Esophagus squamous epithelium (tissue), 5 donors: ENCODE data around the gene CHST11. TPM values are rescaled to one million over a fixed set of nuclear protein-coding genes. Genes with fewer than 3 reads are reported as not detected.

Experiments used
- DNase-seq: peaks from one replicate; lab custom pipeline; 2025; lab: John Stamatoyannopoulos, UW
- H3K27ac ChIP-seq, 4 donors: fragments of 200-600 bp; sonication (generic); one replicate each; pipeline ENCODE4 v1.5.1; 2016 to 2019; ENCODE audit warnings: mild to moderate bottlenecking in 1 of 4
- H3K27me3 ChIP-seq, 4 donors: fragments of 200-600 bp; sonication (generic); 1 replicate in 3 of 4; 2 replicates in 1 of 4; pipeline versions ENCODE4 v1.5.1 to v1.6.0; 2017 to 2021; ENCODE audit warnings: antibody characterized with exemption in 1 of 4
- H3K36me3 ChIP-seq, 3 donors: fragments of 200-600 bp; sonication (generic); one replicate each; pipeline ENCODE4 v1.5.1; 2016 to 2019
- H3K4me1 ChIP-seq, 3 donors: fragments of 200-600 bp; sonication (generic); one replicate each; pipeline ENCODE4 v1.5.1; 2017 to 2019
- H3K4me3 ChIP-seq, 4 donors: fragments of 200-600 bp; sonication (generic); 1 replicate in 3 of 4; 2 replicates in 1 of 4; pipeline ENCODE4 v1.5.1; 2016 to 2019; ENCODE audit warnings: mild to moderate bottlenecking in 2 of 4, moderate library complexity in 1 of 4
- H3K9me3 ChIP-seq, 3 donors: fragments of 200-600 bp; sonication (generic); one replicate each; pipeline ENCODE4 v1.5.1; 2016 to 2019
- POLR2A ChIP-seq, 4 donors: fragments of 450-650 bp; IDR thresholded peaks; one replicate each; pipeline ENCODE4 v1.6.1; 2017; ENCODE audit warnings: antibody characterized with exemption in 4 of 4, mild to moderate bottlenecking in 4 of 4, moderate library complexity in 3 of 4
- WGBS, 2 donors: methylation state at CpG; one replicate each; pipeline ENCODE4 v1.1.5; 2018; 5-methylcytosine and 5-hydroxymethylcytosine counted together
- intact Hi-C: fragments of 100-400 bp; cut with DNase I; formaldehyde crosslinking; loops from one replicate; pipeline ENCODE4 v1.15.0; 2022
- total RNA-seq, 4 donors: library from RNA; depleted of rRNA; stranded (reverse); fragments of >200 nt; gene quantifications; one replicate each; pipeline ENCODE4 v1.1.0, GENCODE V29; 2016
- TF ChIP-seq, protein P1 (sequence below), 6 experiments: fragments of 450-650 bp in 4 of 6; fragments of 200-600 bp in 2 of 6; sonication (generic) in 2 of 6; IDR thresholded peaks; one replicate each; pipeline ENCODE4 v1.5.1; 2016 to 2019; ENCODE audit warnings: antibody characterized with exemption in 6 of 6, mild to moderate bottlenecking in 4 of 6, moderate library complexity in 4 of 6
- donor health status: DM: yes; HTN: yes; CAD: no.

CHST11 gene
- total RNA-seq, 4 donors from 2014 or later = 6.3 to 12.6 (median 10.3) TPM

DNA sequence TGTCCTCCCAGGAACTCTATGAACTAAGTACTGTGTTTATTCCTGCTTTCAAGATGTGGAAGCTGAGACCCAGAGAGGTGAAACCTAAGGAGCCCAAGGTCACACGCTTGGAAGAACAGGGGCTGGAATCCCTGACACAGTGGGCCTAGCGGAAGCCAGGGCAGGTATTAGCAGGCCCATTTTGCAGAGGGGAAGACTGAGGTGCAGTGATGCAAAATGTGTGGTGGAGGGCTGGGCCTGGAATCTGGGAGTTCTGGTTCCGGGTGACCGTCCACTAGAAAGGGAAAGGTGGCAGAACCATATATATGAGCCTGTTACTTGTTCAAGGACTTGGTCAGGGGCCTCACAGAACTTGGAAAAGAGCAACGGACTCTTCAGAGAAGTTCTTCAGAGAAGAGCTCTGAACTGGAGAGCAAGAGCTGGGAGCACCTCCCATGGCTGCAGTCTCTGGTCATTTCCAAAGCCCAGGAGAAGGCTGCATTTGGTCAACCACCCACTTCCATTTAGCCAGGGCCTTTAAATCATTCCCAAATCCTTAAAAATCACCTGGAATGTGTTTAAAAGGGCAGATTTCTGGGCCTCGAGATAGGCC is 119.5 kb downstream of the CHST11 start:
- TF ChIP-seq POLR2A (IDR thresholded peaks at IDR 0.05) = no peak
- TF ChIP-seq, protein P1, sequence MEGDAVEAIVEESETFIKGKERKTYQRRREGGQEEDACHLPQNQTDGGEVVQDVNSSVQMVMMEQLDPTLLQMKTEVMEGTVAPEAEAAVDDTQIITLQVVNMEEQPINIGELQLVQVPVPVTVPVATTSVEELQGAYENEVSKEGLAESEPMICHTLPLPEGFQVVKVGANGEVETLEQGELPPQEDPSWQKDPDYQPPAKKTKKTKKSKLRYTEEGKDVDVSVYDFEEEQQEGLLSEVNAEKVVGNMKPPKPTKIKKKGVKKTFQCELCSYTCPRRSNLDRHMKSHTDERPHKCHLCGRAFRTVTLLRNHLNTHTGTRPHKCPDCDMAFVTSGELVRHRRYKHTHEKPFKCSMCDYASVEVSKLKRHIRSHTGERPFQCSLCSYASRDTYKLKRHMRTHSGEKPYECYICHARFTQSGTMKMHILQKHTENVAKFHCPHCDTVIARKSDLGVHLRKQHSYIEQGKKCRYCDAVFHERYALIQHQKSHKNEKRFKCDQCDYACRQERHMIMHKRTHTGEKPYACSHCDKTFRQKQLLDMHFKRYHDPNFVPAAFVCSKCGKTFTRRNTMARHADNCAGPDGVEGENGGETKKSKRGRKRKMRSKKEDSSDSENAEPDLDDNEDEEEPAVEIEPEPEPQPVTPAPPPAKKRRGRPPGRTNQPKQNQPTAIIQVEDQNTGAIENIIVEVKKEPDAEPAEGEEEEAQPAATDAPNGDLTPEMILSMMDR (IDR thresholded peaks at IDR 0.05) = no peak
- Histone ChIP-seq H3K4me1 (peaks cover 3 to 6% (median 5%) of the 10 kb centered on the region in 3 donors), H3K27ac (no peak overlapping the region), H3K36me3 (no peaks in the 10 kb centered on the region), H3K9me3 (no peaks in the 10 kb centered on the region), H3K27me3 (no peaks in the 10 kb centered on the region), H3K4me3 (no peak overlapping the region)
- WGBS, 2 donors = 90 to 96% methylated on average over 4 to 6 of the region's 6 CpGs
- no peak for DNase-seq
- intact Hi-C loops = no loop called here

DNA sequence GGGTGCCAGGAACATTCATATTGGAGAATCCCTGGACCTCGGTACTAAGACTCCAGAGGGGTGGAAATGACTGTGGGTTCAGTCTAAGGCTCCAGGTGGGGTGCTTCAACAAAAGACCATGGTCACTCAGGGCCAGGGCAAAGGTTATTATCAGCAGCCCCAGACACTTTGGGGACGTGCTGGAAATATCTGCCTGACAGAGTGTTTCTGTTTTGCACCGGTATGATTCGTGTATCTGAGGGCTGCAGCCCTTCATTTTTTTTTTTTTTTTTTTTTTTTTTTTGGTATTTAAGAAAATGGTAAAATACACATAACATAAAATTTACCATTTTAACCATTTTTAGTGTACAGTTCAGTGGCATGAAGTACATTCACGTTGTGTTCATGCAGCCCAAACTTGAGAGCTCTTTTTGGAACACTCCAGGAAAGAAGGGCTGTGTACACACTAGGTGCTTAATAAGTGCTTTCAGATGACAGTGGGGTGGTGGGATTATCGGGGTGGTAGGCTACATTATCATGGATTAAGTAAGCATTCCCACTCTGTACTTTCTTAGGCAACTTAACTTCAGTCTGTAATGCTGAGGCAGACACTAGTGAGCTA is 120.3 kb downstream of the CHST11 start:
- Histone ChIP-seq H3K27me3 (no peaks in the 10 kb centered on the region), H3K27ac (no peak overlapping the region), H3K36me3 (no peaks in the 10 kb centered on the region), H3K4me3 (no peak overlapping the region), H3K9me3 (no peaks in the 10 kb centered on the region), H3K4me1 (peaks cover 3 to 6% (median 4%) of the 10 kb centered on the region in 3 donors)
- no peak for TF ChIP-seq POLR2A (IDR thresholded peaks at IDR 0.05)
- TF ChIP-seq, protein P1 (IDR thresholded peaks at IDR 0.05) = no peak
- intact Hi-C loops = no loop called here
- no peak for DNase-seq
- 70 to 91% methylated on average over 6 of the region's 6 CpGs for WGBS, 2 donors

DNA sequence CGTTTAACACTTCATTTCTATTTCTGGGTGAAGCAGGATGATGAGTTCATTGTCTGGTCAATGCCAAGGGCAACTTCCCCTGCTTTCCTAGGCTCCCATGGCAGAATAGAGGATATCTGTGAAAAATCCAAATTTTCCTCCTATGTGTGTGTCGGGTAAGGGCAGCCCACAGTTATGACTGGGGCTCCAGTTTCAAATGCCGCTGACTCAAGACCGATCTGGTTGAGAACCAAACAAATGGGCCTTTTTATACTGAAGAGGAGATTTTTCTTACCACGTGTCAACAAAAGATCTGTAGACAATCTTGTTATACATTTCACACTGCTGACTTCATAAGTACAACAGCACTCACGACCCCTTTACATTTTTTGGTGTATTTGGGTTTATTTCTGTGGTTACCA is 120.8 kb downstream of the CHST11 start:
- 71 to 80% methylated on average over 6 of the region's 6 CpGs for WGBS, 2 donors
- no peak for DNase-seq

DNA sequence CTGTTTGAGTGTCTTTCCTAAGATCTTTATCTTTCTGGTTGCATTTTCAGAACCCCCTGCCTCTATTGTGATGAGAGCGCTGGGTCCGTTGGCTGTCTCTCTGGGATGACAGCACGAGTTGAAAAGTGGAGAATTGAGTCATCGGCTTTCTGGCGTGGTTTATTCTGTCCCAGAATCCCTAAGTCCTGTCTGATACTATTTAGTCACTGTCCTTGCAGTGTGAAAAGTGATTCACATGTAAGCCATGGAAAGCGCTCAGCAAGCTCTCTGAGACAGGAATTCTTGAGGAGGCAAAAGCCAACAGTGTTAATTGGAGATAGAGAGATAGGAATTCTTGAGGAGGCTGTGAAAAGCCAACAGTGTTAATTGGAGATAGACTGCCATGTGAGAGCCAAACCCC is 121.7 kb downstream of the CHST11 start:
- Histone ChIP-seq H3K9me3 (no peaks in the 10 kb centered on the region), H3K4me3 (no peak overlapping the region), H3K27ac (no peak overlapping the region), H3K4me1 (peaks cover 3 to 6% (median 4%) of the 10 kb centered on the region in 3 donors), H3K27me3 (no peaks in the 10 kb centered on the region), H3K36me3 (no peaks in the 10 kb centered on the region)
- intact Hi-C loops = no loop called here
- TF ChIP-seq POLR2A (IDR thresholded peaks at IDR 0.05) = no peak
- TF ChIP-seq, protein P1 (IDR thresholded peaks at IDR 0.05) = no peak
- 54 to 60% methylated on average over 6 of the region's 6 CpGs for WGBS, 2 donors
- no peak for DNase-seq

More for the DNA sequence above, 120.8 kb downstream of the CHST11 start:
- H3K4me3 ChIP-seq = no peak overlapping the region
- H3K27ac ChIP-seq = no peak overlapping the region
- intact Hi-C loops = no loop called here
- no peaks in the 10 kb centered on the region for H3K27me3 ChIP-seq
- no peaks in the 10 kb centered on the region for H3K36me3 ChIP-seq
- no peaks in the 10 kb centered on the region for H3K9me3 ChIP-seq
- peaks cover 3 to 6% (median 4%) of the 10 kb centered on the region in 3 donors for H3K4me1 ChIP-seq
- no peak for TF ChIP-seq POLR2A (IDR thresholded peaks at IDR 0.05)
- TF ChIP-seq, protein P1 (IDR thresholded peaks at IDR 0.05) = no peak

DNA sequence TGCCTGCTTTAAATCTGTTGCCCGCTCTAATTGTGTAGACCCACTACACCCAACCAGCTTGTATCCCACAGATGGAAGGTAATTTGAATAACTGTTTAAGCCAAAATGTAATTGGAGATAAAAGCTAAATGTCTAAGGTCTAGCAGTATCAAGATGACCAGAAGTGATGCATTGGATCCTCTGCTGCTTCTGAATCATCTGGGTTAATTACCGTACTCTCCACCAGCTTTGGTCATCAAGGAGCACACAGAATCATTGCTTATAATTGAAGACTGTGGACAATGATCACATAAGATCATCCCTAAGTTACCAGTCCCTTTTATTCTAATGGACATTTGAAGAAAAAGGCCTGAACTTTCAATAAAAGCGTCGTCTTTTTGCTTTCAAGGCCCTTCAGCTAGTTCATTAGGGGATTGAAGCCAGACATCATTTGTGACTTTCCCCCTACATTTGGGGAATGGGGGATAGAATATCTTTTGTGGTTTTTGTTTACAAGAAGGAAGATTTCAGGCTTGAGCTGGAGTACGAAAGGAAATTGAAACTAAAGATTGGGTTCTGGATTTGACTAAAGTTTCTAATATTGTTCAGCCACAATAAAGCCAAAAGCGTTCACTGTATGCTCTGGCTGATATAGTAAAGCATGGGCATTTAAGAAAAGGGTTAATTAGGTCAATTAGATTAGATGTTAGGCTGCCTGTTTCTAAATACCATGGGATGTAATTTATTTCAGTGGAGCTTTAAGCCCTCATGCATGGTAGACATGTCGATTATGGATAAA is 123.2 kb downstream of the CHST11 start:
- no peak for DNase-seq
- no peak for TF ChIP-seq POLR2A (IDR thresholded peaks at IDR 0.05)
- TF ChIP-seq, protein P1 (IDR thresholded peaks at IDR 0.05) = no peak
- Histone ChIP-seq H3K27ac (no peak overlapping the region), H3K36me3 (no peaks in the 10 kb centered on the region), H3K4me3 (no peak overlapping the region), H3K27me3 (no peaks in the 10 kb centered on the region), H3K9me3 (no peaks in the 10 kb centered on the region), H3K4me1 (peaks cover 3 to 6% (median 4%) of the 10 kb centered on the region in 3 donors)
- 61 to 69% methylated on average over 7 of the region's 7 CpGs for WGBS, 2 donors
- intact Hi-C loops = no loop called here
